ENCODE results near the gene BMPR1A. TPM values are rescaled to one million over a fixed set of nuclear protein-coding genes. Genes with fewer than 3 reads are reported as not detected.
A peak's percentile ranks its signal among the peaks of the same experiment; 100 is the strongest.

The BMPR1A gene
- polyA plus RNA-seq, 2 of the 4 experiments (the other 2 are of a cell fraction), result 25.5 to 39.0 TPM

- FAIRE-seq (no peak), DNase-seq (ENCODE audit: low read depth in 1 of 2, low spot score in 1 of 2) (no peak), ATAC-seq (no peak)
- 0 out of 3 replicates have a peak, but pooled peaks cover 4% of the 10 kb centered on the region for H3K4me1 ChIP-seq
- no peak overlapping the region for H3K27ac ChIP-seq
- no peaks in the 10 kb centered on the region for H3K9me3 ChIP-seq
- ChIA-PET CTCF (interaction anchor here (1.3 to 4.3 kb wide), 4 partner anchors 11 to 206 kb away, joined by 3 to 24 read pairs (median 18); partner anchors contain the start of genes ADIRF, MMRN2 and SNCG), POLR2A (no interaction called here)
- no peak overlapping the region for H3K4me2 ChIP-seq
- no peak for TF ChIP-seq JUN (IDR thresholded peaks at IDR 0.05)
- TF ChIP-seq NFE2L2 (conservative IDR thresholded peaks at IDR 0.05; ENCODE audit: low read length), result no peak
- TF ChIP-seq MYC (IDR thresholded peaks at IDR 0.05; ENCODE audit: borderline replicate concordance, low read length), result no peak
- no peak for TF ChIP-seq JUNB (IDR thresholded peaks at IDR 0.05)
- TF ChIP-seq HDAC2 (IDR thresholded peaks at IDR 0.05), result no peak
- TF ChIP-seq PHF8 (IDR thresholded peaks at IDR 0.05; ENCODE audit: borderline replicate concordance, low read depth), result no peak
- TF ChIP-seq RAD21 (conservative IDR thresholded peaks at IDR 0.05 in 1 of 2, IDR thresholded peaks at IDR 0.05 in 1 of 2), result no peak
- no peak for TF ChIP-seq ZNF302 (CRISPR knock-in tag; IDR thresholded peaks at IDR 0.05)
- TF ChIP-seq FOSB (CRISPR knock-in tag; IDR thresholded peaks at IDR 0.05), result no peak
- no peak for TF ChIP-seq HOXB5 (CRISPR knock-in tag; IDR thresholded peaks at IDR 0.05)
- no peak for TF ChIP-seq ZC3H11A (IDR thresholded peaks at IDR 0.05)
- TF ChIP-seq RARB (CRISPR knock-in tag; IDR thresholded peaks at IDR 0.05), result no peak
- H3K4me3 ChIP-seq, result no peak overlapping the region
Observed at GRCh38 chr10:86944471-86944870, 188.1 kb downstream of the BMPR1A start.

GRCh38 chr10:86944907-86945306 lies 188.5 kb downstream of the BMPR1A start:
- no peak for DNase-seq (ENCODE audit: low read depth in 1 of 2, low spot score in 1 of 2)
- Histone ChIP-seq H3K4me2 (no peak overlapping the region), H3K4me3 (no peak overlapping the region), H3K27ac (no peak overlapping the region), H3K4me1 (0 out of 3 replicates have a peak, but pooled peaks cover 4% of the 10 kb centered on the region), H3K9me3 (no peaks in the 10 kb centered on the region)
- ChIA-PET CTCF (interaction anchor here (0.6 to 4.3 kb wide), 6 partner anchors 11 to 537 kb away, joined by 3 to 38 read pairs (median 12); partner anchors contain the start of genes ADIRF and MMRN2), POLR2A (interaction anchor here (2.1 kb wide), 1 partner anchor 26 kb away, joined by 6 read pairs; no protein-coding TSS in a partner anchor)
- no peak for FAIRE-seq
- TF ChIP-seq HES2 (IDR thresholded peaks at IDR 0.05) (no peak), ELK1 (IDR thresholded peaks at IDR 0.05; ENCODE audit: low read depth, low read length) (no peak), EHMT2 (IDR thresholded peaks at IDR 0.05; ENCODE audit: low read depth) (no peak), BHLHE40 (IDR thresholded peaks at IDR 0.05; ENCODE audit: low read depth, low read length) (no peak), EHF (CRISPR knock-in tag; IDR thresholded peaks at IDR 0.05) (no peak)
- WGBS (ENCODE audit: missing lambda C conversion rate), result 84% methylated on average over 3 of the region's 3 CpGs
- ATAC-seq, result no peak

GRCh38 chr10:86945361-86946212 lies 189.2 kb downstream of the BMPR1A start:
- H3K4me1 ChIP-seq, result 0 out of 3 replicates have a peak, but pooled peaks cover 4% of the 10 kb centered on the region
- H3K9me3 ChIP-seq, result no peaks in the 10 kb centered on the region
- CTCF ChIA-PET, result interaction anchor here (0.6 to 4.3 kb wide), 8 partner anchors 9 to 1033 kb away, joined by 3 to 38 read pairs (median 4); partner anchors contain the start of genes ADIRF and MMRN2
- peak in 1 of 2 experiments; percentile 56 for DNase-seq (ENCODE audit: low read depth in 1 of 2, low spot score in 1 of 2)
- FAIRE-seq, result no peak
- TF ChIP-seq MAZ (IDR thresholded peaks at IDR 0.05; ENCODE audit: borderline replicate concordance, low read depth, low read length), result no peak
- no peak for TF ChIP-seq FOSL2 (IDR thresholded peaks at IDR 0.05)
- TF ChIP-seq FOSL2 (CRISPR knock-in tag; IDR thresholded peaks at IDR 0.05), result no peak
- TF ChIP-seq HDAC2 (IDR thresholded peaks at IDR 0.05), result no peak
- TF ChIP-seq POLR2A (IDR thresholded peaks at IDR 0.05; ENCODE audit: low read length), result no peak
- TF ChIP-seq CHD4 (IDR thresholded peaks at IDR 0.05; ENCODE audit: borderline replicate concordance), result no peak
- TF ChIP-seq CTCF (IDR thresholded peaks at IDR 0.05), result peak; percentile 29; the same call in 2 of the 3 replicates
- TF ChIP-seq HOXA7 (CRISPR knock-in tag; IDR thresholded peaks at IDR 0.05), result no peak
- peak; percentile 47 to 71 for TF ChIP-seq RAD21 (conservative IDR thresholded peaks at IDR 0.05 in 1 of 2, IDR thresholded peaks at IDR 0.05 in 1 of 2)
- peak; percentile 35; the same call in 1 of the 3 replicates for TF ChIP-seq SMC3 (IDR thresholded peaks at IDR 0.05)
- no peak for TF ChIP-seq MYC (IDR thresholded peaks at IDR 0.05; ENCODE audit: borderline replicate concordance, low read length)
- no peak for TF ChIP-seq PBX3 (IDR thresholded peaks at IDR 0.05)
- POLR2A ChIA-PET, result interaction anchor here (2.1 kb wide), 1 partner anchor 25 kb away, joined by 6 read pairs; no protein-coding TSS in a partner anchor
- H3K4me3 ChIP-seq, result no peak overlapping the region
- WGBS (ENCODE audit: missing lambda C conversion rate), result 67% methylated on average over 18 of the region's 18 CpGs
- peak; percentile 53 to 88; a peak in 4 of 6 replicates for ATAC-seq
- H3K27ac ChIP-seq, result no peak overlapping the region
- no peak overlapping the region for H3K4me2 ChIP-seq
